CD4-positive, alpha-beta T cell treated with Interleukin-15 for 4 hours (primary cell): ENCODE measurements around the gene MADCAM1.
"Not testable (repeated sequence)": the region's sequence is repeated elsewhere in the genome, so short reads cannot be mapped to it uniquely, and the experiment has no call there.

Experiments
- DNase-seq: peaks from one replicate; pipeline ENCODE4 v3.0.0-alpha.2; 2020; ENCODE audit warnings: low spot score

Gene MADCAM1

GRCh38 chr19:496112-496665, at the start of gene MADCAM1:
MADCAM1 (plus strand) TSS chr19:496486; CDS start chr19:496500, 14 bp downstream.
- DNase-seq, result no peak

- DNase-seq, result no peak
Measured at GRCh38 chr19:447064-447426, 49.2 kb upstream of the MADCAM1 start.

- DNase-seq, result no peak
Measured at GRCh38 chr19:447816-448560, 48.3 kb upstream of the MADCAM1 start.

- no peak for DNase-seq
Measured at GRCh38 chr19:449916-450315, 46.4 kb upstream of the MADCAM1 start.

- not testable (repeated sequence) for DNase-seq
Measured at GRCh38 chr19:450912-451481, 45.3 kb upstream of the MADCAM1 start.

GRCh38 chr19:452829-453228, 43.5 kb upstream of the MADCAM1 start:
- no peak for DNase-seq

GRCh38 chr19:453606-454005, 42.7 kb upstream of the MADCAM1 start:
- DNase-seq, result no peak

GRCh38 chr19:455031-455705, 41.1 kb upstream of the MADCAM1 start:
- no peak for DNase-seq

- DNase-seq, result no peak
Measured at GRCh38 chr19:455851-456546, 40.3 kb upstream of the MADCAM1 start.

GRCh38 chr19:456547-457110, 39.7 kb upstream of the MADCAM1 start:
- no peak for DNase-seq

- no peak for DNase-seq
Measured at GRCh38 chr19:457636-458035, 38.6 kb upstream of the MADCAM1 start.

- DNase-seq, result no peak
Measured at GRCh38 chr19:458091-459042, 37.9 kb upstream of the MADCAM1 start.

GRCh38 chr19:459724-460511, 36.4 kb upstream of the MADCAM1 start:
- DNase-seq, result no peak

GRCh38 chr19:460877-461720, 35.2 kb upstream of the MADCAM1 start, which contains the start of gene SHC2:
SHC2 (minus strand) TSS chr19:461033; CDS start chr19:460996, 37 bp downstream.
- DNase-seq, result no peak

- no peak for DNase-seq
Measured at GRCh38 chr19:461721-462551, 34.4 kb upstream of the MADCAM1 start.

- no peak for DNase-seq
Measured at GRCh38 chr19:463483-464207, 32.6 kb upstream of the MADCAM1 start.

GRCh38 chr19:464208-464545, 32.1 kb upstream of the MADCAM1 start:
- no peak for DNase-seq
